ENCODE measurements around the gene TIRAP. TPM values are rescaled to one million over a fixed set of nuclear protein-coding genes. Genes with fewer than 3 reads are reported as not detected.

The TIRAP gene
- total RNA-seq, 1 donor from 2014 or later: 16.9 TPM

DNA sequence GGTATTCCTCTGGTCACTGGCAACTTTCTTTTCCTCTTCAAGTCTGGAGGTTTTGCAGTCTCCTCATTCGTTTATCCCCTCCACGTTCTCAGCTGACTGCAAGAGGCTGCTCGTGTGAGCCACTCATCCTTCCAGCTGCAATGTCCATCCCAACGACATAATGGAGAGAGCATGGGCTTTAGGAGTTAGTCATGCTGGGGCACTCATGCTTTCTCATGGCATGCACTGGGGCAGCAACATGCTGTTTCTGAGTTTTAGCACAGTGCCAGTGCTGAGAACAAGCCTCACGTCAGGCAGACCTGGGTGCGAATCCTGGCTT lies 28.1 kb downstream of the TIRAP start:
- TF ChIP-seq POLR2A (IDR thresholded peaks at IDR 0.05): no peak
- TF ChIP-seq CTCF (IDR thresholded peaks at IDR 0.05): no peak
- TF ChIP-seq POLR2AphosphoS5 (IDR thresholded peaks at IDR 0.05; ENCODE audit: insufficient read depth in 1 of 2, low read depth in 1 of 2): no peak
- peak overlapping the region; percentile 38 for H3K27ac ChIP-seq
- H3K27me3 ChIP-seq: no peaks in the 10 kb centered on the region

GRCh38 chr11:126311401-126312291 lies 28.8 kb downstream of the TIRAP start:
- H3K4me1 ChIP-seq: peaks cover 6% of the 10 kb centered on the region
- H3K27ac ChIP-seq: peak overlapping the region; percentile 38
- intact Hi-C loops (cut with DNase I): loop anchor here (5.0 kb wide), 1 partner anchor 171 kb away; no protein-coding TSS in a partner anchor

More for the DNA sequence above, 28.1 kb downstream of the TIRAP start:
- intact Hi-C loops (cut with DNase I): loop anchor here (5.0 kb wide), 1 partner anchor 171 kb away; no protein-coding TSS in a partner anchor
- no peak overlapping the region for H3K4me3 ChIP-seq
- peaks cover 0 to 7% of the 10 kb centered on the region in 2 donors for H3K36me3 ChIP-seq
- DNase-seq (ENCODE audit: extremely low spot score in 2 of 2): no peak
- peaks cover 6% of the 10 kb centered on the region for H3K4me1 ChIP-seq
- H3K9me3 ChIP-seq: no peaks in the 10 kb centered on the region

DNA sequence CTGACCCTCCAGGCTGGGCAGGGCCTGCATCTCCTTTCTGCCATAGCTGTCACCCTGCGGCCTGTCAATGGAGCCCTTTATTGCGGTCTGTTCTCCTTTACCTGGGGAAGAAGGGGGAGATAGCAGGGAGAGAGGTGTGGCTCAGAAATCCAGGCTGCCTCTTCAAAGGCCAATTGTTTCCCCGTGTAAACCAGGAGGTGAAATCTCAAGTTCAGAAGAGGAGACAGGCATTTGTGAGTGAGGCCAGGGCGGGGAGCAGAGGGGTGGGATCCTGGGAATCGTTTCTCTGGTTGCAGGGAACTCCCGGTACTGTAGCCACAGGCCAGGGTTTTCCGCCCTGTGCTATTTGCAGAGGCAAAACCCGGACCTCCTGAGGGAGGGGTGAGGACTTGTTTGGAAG lies 30.1 kb downstream of the TIRAP start:
- Histone ChIP-seq H3K9me3 (no peaks in the 10 kb centered on the region), H3K4me3 (no peak overlapping the region), H3K27me3 (no peaks in the 10 kb centered on the region), H3K4me1 (peaks cover 17% of the 10 kb centered on the region), H3K27ac (no peak overlapping the region), H3K36me3 (no peaks in the 10 kb centered on the region)
- TF ChIP-seq POLR2AphosphoS5 (IDR thresholded peaks at IDR 0.05; ENCODE audit: insufficient read depth in 1 of 2, low read depth in 1 of 2) (no peak), CTCF (IDR thresholded peaks at IDR 0.05) (no peak), POLR2A (IDR thresholded peaks at IDR 0.05) (no peak)
- DNase-seq (ENCODE audit: extremely low spot score in 2 of 2): no peak
- intact Hi-C loops (cut with DNase I): loop anchor here (5.0 kb wide), 1 partner anchor 169 kb away; no protein-coding TSS in a partner anchor

More at GRCh38 chr11:126311401-126312291, 28.8 kb downstream of the TIRAP start:
- no peak for TF ChIP-seq POLR2A (IDR thresholded peaks at IDR 0.05)
- no peak for TF ChIP-seq CTCF (IDR thresholded peaks at IDR 0.05)
- TF ChIP-seq POLR2AphosphoS5 (IDR thresholded peaks at IDR 0.05; ENCODE audit: insufficient read depth in 1 of 2, low read depth in 1 of 2): no peak
- DNase-seq (ENCODE audit: extremely low spot score in 2 of 2): no peak
- no peaks in the 10 kb centered on the region for H3K9me3 ChIP-seq
- H3K27me3 ChIP-seq: no peaks in the 10 kb centered on the region
- no peak overlapping the region for H3K4me3 ChIP-seq
- peaks cover 0 to 4% of the 10 kb centered on the region in 2 donors for H3K36me3 ChIP-seq

- intact Hi-C loops (cut with DNase I): loop anchor here (5.0 kb wide), 1 partner anchor 168 kb away; no protein-coding TSS in a partner anchor
- Histone ChIP-seq H3K36me3 (no peaks in the 10 kb centered on the region), H3K4me3 (no peak overlapping the region), H3K4me1 (peaks cover 26% of the 10 kb centered on the region), H3K27me3 (no peaks in the 10 kb centered on the region), H3K9me3 (no peaks in the 10 kb centered on the region), H3K27ac (no peak overlapping the region)
- no peak for TF ChIP-seq CTCF (IDR thresholded peaks at IDR 0.05)
- no peak for TF ChIP-seq POLR2A (IDR thresholded peaks at IDR 0.05)
- TF ChIP-seq POLR2AphosphoS5 (IDR thresholded peaks at IDR 0.05; ENCODE audit: insufficient read depth in 1 of 2, low read depth in 1 of 2): no peak
- DNase-seq (ENCODE audit: extremely low spot score in 2 of 2): no peak
These were observed 30.9 kb downstream of the TIRAP start for GRCh38 chr11:126313826-126314225.

- H3K4me3 ChIP-seq: peak overlapping the region; percentile 13 to 34
- H3K27ac ChIP-seq: peak overlapping the region; percentile 86
- H3K9me3 ChIP-seq: no peaks in the 10 kb centered on the region
- intact Hi-C loops (cut with DNase I): no loop called here
- peaks cover 30% of the 10 kb centered on the region for H3K4me1 ChIP-seq
- no peaks in the 10 kb centered on the region for H3K27me3 ChIP-seq
- DNase-seq (ENCODE audit: extremely low spot score in 2 of 2): no peak
- TF ChIP-seq POLR2A (IDR thresholded peaks at IDR 0.05): no peak
- TF ChIP-seq POLR2AphosphoS5 (IDR thresholded peaks at IDR 0.05; ENCODE audit: insufficient read depth in 1 of 2, low read depth in 1 of 2): no peak
- no peak for TF ChIP-seq CTCF (IDR thresholded peaks at IDR 0.05)
- H3K36me3 ChIP-seq: no peaks in the 10 kb centered on the region
These were observed 34.5 kb downstream of the TIRAP start for GRCh38 chr11:126317432-126317755.

All from vagina (tissue), 2 donors.